ENCODE results near the gene LETM1. TPM values are rescaled to one million over a fixed set of nuclear protein-coding genes. Genes with fewer than 3 reads are reported as not detected.

The LETM1 gene
- total and polyA plus RNA-seq, 2 experiments from 2014 or later, result 29.4 to 46.0 TPM

DNA sequence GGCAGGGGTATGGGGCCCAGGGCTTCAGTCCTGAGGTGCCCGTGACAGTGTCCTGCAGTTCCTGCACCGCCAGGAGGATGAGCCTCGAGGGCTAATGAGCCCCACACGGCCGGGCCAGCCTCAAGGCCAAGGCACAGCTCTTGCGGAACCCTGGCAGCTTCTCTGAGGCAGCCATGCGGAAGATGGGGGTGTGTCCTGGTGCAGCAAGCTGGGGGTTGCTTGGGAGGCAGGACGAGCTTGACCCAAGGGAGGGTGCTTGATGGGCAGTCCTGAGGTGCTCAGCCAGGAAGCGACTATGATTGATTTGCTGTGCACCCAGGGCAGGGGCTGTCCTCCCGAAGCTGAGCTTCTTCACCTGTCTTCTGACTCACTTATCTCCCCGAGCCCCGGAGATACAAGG, 72.0 kb downstream of the LETM1 start:
- no peak for TF ChIP-seq CTCF (IDR thresholded peaks at IDR 0.05; ENCODE audit: poor library complexity)
- TF ChIP-seq EZH2phosphoT487 (IDR thresholded peaks at IDR 0.05; ENCODE audit: low read depth, severe bottlenecking, unreplicated experiment), result no peak
- TF ChIP-seq EZH2 (IDR thresholded peaks at IDR 0.05; ENCODE audit: borderline replicate concordance), result no peak
- H3K9me2 ChIP-seq (replicated peaks; ENCODE audit: insufficient read depth), result no peaks in the 10 kb centered on the region
- no peaks in the 10 kb centered on the region for H3K36me3 ChIP-seq (replicated peaks; ENCODE audit: insufficient read depth, low read depth)
- H3K4me1 ChIP-seq (ENCODE audit: insufficient read depth), result peaks cover 20% of the 10 kb centered on the region
- H3K79me2 ChIP-seq, result no peaks in the 10 kb centered on the region
- 74% methylated on average over 12 of the region's 12 CpGs for WGBS (ENCODE audit: low lambda C conversion rate, missing lambda C conversion rate)
- no peak overlapping the region for H3K4me2 ChIP-seq
- H3K27me3 ChIP-seq, result no peaks in the 10 kb centered on the region
- H3K4me3 ChIP-seq, result no peak overlapping the region
- no peaks in the 10 kb centered on the region for H3K9me3 ChIP-seq (ENCODE audit: low read depth)
- DNase-seq (ENCODE audit: low spot score), result no peak
- no peak overlapping the region for H3K27ac ChIP-seq
- peaks cover 2% of the 10 kb centered on the region for H4K20me1 ChIP-seq (ENCODE audit: insufficient read depth, poor library complexity, severe bottlenecking)
- H2AFZ ChIP-seq, result no peak overlapping the region

DNA sequence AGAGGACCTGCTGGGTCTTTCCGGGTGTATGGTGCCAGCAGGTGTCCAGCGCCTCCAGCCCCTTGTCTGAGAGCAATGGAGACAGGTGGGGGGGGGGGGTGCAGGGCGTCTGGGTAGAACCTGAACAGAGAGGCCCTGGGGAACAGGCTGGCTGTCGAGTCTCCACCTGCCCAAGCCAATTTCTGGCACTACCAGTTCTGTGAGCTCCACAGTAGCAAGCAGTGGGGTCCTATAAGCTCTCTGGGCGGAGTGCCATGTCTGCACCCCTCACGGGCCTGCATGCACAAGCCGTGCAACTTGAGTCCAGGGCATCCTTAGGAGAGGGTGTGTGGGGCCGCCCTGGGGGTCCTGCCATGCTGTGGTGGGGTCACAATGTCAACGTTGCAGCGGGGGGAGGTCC, 72.9 kb downstream of the LETM1 start:
- Histone ChIP-seq H3K4me3 (no peak overlapping the region), H3K36me3 (replicated peaks; ENCODE audit: insufficient read depth, low read depth) (no peaks in the 10 kb centered on the region), H3K9me2 (replicated peaks; ENCODE audit: insufficient read depth) (no peaks in the 10 kb centered on the region), H3K9me3 (ENCODE audit: low read depth) (no peaks in the 10 kb centered on the region), H3K27me3 (no peaks in the 10 kb centered on the region), H3K79me2 (no peaks in the 10 kb centered on the region), H3K27ac (no peak overlapping the region), H2AFZ (no peak overlapping the region), H3K4me1 (ENCODE audit: insufficient read depth) (peaks cover 20% of the 10 kb centered on the region), H4K20me1 (ENCODE audit: insufficient read depth, poor library complexity, severe bottlenecking) (no peaks in the 10 kb centered on the region), H3K4me2 (no peak overlapping the region)
- WGBS (ENCODE audit: low lambda C conversion rate, missing lambda C conversion rate), result 88% methylated on average over 10 of the region's 10 CpGs
- TF ChIP-seq CTCF (IDR thresholded peaks at IDR 0.05; ENCODE audit: poor library complexity) (no peak), EZH2 (IDR thresholded peaks at IDR 0.05; ENCODE audit: borderline replicate concordance) (no peak), EZH2phosphoT487 (IDR thresholded peaks at IDR 0.05; ENCODE audit: low read depth, severe bottlenecking, unreplicated experiment) (no peak)
- DNase-seq (ENCODE audit: low spot score), result no peak

- TF ChIP-seq EZH2 (IDR thresholded peaks at IDR 0.05; ENCODE audit: borderline replicate concordance) (no peak), EZH2phosphoT487 (IDR thresholded peaks at IDR 0.05; ENCODE audit: low read depth, severe bottlenecking, unreplicated experiment) (no peak), CTCF (IDR thresholded peaks at IDR 0.05; ENCODE audit: poor library complexity) (no peak)
- H3K36me3 ChIP-seq (replicated peaks; ENCODE audit: insufficient read depth, low read depth), result no peaks in the 10 kb centered on the region
Observed at GRCh38 chr4:1780435-1780834, 75.5 kb downstream of the LETM1 start.

More at GRCh38 chr4:1780435-1780834, 75.5 kb downstream of the LETM1 start:
- Histone ChIP-seq H3K4me2 (no peak overlapping the region), H3K27ac (no peak overlapping the region), H3K9me2 (replicated peaks; ENCODE audit: insufficient read depth) (no peaks in the 10 kb centered on the region), H3K9me3 (ENCODE audit: low read depth) (no peaks in the 10 kb centered on the region), H3K27me3 (no peaks in the 10 kb centered on the region), H3K4me1 (ENCODE audit: insufficient read depth) (peaks cover 18% of the 10 kb centered on the region), H4K20me1 (ENCODE audit: insufficient read depth, poor library complexity, severe bottlenecking) (no peaks in the 10 kb centered on the region), H3K4me3 (no peak overlapping the region), H2AFZ (no peak overlapping the region), H3K79me2 (no peaks in the 10 kb centered on the region)
- DNase-seq (ENCODE audit: low spot score), result no peak
- WGBS (ENCODE audit: low lambda C conversion rate, missing lambda C conversion rate), result 89% methylated on average over 13 of the region's 14 CpGs
